NCI-H1417 treated with DMSO at 0.1 percent for 48 hours (cell line): ENCODE data around the gene P3H2.

Source experiments
- DNase-seq: peaks from one replicate; lab custom pipeline; 2025; lab: John Stamatoyannopoulos, UW

Gene P3H2

GRCh38 chr3:190013943-190014924 is 106.5 kb downstream of the P3H2 start:
- no peak for DNase-seq

DNA sequence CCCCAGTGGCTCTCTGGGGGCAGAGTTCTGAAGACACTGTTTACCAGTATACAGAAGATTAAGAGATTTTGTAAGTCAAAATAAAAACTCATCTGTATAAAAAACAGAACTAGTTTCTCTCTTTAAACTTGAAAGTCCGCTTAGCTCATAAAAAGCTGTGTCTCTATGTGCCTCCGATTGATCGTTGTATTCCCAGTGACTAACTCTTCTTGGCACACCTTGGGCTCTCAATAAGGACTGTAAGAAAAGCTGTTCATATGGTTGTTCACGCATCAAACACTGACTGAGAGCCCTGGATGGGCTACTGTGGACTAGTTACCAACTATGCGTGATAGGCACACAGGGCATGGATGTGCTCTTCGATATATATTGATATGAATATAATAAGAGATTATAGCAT is 107.9 kb downstream of the P3H2 start:
- DNase-seq: no peak

DNA sequence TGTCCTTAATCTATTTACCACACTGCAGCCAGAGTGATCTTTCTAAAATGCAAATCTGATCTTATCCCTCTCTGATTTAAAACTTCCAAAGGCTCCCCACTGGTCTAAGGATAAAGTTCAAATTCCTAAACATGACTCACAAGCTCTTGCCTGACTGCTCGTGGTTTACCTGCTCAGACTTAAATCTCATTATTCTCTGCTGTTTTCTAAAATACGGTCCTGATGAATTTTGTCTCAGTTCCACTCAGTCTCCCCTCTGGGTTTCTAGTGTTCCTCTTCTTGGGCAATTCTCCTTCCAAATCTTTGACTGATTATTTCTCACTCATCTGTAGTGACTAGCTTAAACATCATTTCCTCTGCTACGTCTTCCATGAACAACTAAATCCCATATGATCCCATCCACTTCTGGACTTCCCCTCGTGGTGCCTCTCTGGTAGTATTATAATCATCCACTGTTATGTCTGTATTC is 108.3 kb downstream of the P3H2 start:
- DNase-seq: no peak

DNA sequence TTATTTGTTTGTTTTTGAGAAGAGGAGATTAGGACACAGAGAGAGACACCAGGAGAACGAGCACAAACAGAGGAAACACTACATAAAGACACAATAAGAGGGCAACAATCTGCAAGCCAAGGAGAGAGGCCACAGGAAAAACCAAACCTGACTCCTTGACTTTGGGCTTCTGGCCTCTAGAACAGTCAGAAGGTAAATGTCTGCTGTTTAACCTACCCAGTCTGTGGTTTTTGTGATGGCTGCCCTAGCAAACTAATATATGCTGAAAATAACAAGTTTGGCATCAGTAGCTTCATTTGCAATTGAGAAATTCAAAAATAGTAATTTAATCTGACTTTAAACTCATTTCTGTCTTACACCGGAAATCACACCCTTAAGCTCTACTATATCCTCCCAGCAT is 110.2 kb downstream of the P3H2 start:
- DNase-seq: no peak

DNA sequence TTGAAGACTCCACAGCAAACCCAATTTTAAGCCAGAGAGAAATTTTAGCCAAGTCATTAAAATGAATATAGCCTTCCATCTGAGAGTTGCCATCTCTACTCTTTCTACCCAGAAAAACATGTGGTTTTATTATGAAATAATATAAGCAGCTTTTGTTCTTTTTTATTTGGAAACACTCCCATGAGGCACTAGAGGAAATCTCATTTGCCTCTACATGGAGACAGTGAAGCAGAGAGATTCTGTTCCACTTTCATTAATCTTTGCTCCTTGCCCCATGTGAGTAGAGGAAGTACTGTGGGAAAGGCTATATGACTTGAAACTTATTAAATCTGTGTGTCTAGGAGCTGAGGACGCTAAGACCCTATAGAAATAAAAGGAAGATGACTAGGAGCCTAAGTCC is 111.1 kb downstream of the P3H2 start:
- no peak for DNase-seq

DNA sequence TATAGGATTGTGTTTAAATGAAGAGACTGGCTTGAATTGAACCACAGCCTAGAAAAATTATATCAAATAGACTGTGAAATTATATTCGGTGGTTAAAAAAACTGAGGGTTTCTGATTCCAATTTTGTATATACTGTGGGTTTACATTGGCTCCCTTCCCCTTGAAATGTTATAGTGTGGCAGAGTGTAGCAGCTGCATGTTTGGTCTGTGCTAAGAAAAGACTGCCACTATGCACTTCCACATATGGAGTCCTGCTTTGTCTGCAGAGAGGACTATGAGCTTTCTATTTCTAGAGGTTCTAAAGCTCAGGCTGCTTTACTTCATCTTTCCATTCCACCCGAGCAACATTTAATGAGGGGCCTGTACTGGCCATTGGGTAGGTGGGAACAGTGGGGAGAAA is 112.3 kb downstream of the P3H2 start:
- no peak for DNase-seq

DNA sequence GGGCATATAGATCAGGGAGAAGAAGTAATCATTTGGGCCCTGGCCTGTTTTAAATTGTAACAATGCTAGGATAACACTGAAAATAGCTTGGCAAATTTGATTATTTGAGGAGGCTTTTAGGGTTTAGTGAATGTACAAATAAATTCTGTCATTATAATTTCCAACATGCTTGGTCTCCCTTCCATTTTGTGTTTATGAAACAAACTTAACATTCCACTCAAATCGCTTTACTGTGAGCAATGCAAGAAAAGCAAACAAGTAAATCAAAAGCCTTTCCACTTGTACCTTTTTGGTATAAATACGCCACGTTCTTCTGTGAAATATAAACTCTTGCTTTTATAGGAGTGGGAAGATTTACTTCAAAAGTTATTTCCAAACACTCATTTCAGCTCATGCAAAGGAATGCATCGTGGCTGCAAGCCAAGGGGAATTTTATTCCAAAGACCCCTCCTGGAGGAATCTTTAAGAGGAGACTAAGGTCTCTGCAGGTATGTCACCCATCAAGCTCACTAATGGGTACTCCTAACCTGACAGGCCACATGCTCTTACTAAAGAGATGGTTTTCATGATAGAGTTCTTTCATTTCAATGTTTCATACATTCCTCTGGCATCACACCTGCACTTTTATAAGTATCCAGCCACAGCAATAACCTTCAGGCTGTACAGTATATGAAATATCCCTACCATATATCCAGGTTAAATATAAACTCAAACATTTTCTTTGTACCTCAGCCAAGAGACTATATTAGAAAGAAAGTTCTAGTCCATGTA is 115.2 kb downstream of the P3H2 start:
- DNase-seq: no peak

- no peak for DNase-seq
Measured at GRCh38 chr3:190004656-190005055, 116.0 kb downstream of the P3H2 start.

DNA sequence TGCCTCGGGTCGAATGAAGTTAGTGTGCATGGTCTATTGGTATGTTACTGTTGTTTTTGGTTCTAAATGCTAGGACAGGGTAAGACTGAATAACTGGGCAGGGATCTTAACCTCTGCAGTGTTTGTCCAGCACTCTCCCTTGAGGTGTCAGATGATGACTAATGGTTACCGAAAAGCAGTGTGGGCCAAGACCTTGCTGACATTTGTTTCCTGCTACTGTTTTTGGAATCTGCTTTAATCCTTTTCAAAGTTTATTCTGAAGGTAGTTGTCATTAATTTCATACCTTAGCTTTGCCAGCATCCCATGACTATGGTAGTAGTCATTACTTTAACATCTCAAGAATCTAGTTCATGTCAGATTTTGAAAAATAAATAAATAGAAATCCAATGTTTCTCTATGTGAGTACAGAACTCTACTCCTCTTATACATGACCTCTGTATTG is 117.0 kb downstream of the P3H2 start:
- no peak for DNase-seq

- no peak for DNase-seq
Measured at GRCh38 chr3:190003068-190003467, 117.6 kb downstream of the P3H2 start.

- no peak for DNase-seq
Measured at GRCh38 chr3:190001426-190001825, 119.3 kb downstream of the P3H2 start.

DNA sequence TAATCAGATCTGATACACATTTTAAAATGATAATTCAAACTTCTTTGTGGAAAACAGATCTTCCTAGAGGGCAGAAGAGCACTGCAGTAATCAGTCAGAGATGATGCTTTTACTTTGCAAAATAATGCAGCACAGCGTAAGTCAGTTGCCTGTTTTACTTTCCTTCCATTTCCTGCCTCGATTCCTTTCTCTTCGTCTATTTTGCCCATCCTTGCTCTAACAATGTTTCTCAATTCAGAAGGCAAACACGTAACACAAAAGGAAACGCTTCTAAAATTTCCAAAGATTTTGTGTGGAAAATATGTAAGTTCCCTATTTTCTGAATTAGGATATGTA is 119.9 kb downstream of the P3H2 start:
- no peak for DNase-seq

- no peak for DNase-seq
Measured at GRCh38 chr3:190000187-190000860, 120.4 kb downstream of the P3H2 start.

GRCh38 chr3:189999718-190000117 is 121.0 kb downstream of the P3H2 start:
- no peak for DNase-seq

- no peak for DNase-seq
Measured at GRCh38 chr3:189995129-189995528, 125.6 kb downstream of the P3H2 start.

DNA sequence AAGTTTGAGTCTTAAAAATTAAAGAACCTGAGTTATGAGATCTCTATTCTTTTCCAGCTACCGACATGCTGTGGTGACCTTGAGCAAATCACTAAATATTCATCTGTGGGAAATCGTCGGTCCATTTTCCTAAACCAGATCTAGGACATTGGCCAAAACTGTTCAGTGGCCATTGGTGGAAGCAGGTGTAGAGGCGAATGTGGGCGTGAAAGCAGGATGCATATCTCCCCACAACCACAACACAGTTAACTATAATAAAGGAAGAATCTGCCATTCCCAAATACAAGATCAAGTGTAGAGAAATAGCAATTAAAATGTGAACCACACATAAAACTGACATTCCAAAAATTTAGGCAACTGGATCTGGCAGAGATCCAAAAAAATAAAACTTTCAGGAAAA is 129.9 kb downstream of the P3H2 start:
- no peak for DNase-seq

DNA sequence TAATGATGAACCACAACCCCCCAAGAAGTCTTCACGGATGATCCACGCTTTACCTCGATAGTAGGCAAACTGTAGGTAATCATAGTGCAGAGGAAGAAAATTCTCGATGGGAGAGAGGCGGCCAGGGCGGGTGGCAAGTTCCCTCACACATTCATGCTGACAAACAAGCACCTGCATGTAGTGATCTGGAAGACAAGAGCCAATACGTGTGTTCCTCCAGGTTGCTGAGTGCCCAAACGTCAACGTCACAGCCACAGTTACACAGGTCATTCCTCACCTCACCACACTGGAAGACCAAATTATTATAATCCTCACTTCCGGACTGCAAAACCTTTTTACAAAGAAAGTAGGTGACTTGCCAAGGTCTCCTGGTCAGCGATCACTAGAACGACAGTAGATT is 131.8 kb downstream of the P3H2 start:
- DNase-seq: no peak

DNA sequence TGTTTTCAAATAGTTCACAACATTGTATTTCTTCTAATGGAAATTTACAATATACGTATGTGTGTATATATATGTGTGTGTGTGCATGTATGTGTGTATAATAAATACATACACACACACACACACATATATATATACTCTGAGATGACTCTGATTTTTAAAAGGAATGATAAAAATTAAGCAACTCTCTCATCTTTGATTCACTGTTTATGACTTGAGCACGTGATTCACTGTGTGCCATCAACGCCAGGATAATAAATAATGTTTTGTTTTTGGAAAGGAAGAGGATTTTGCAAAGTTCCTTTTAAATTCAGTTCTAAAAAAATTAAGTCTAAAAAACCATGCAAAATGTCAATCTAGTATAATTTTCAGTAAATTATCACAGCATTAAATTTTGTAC is 132.4 kb downstream of the P3H2 start:
- no peak for DNase-seq

DNA sequence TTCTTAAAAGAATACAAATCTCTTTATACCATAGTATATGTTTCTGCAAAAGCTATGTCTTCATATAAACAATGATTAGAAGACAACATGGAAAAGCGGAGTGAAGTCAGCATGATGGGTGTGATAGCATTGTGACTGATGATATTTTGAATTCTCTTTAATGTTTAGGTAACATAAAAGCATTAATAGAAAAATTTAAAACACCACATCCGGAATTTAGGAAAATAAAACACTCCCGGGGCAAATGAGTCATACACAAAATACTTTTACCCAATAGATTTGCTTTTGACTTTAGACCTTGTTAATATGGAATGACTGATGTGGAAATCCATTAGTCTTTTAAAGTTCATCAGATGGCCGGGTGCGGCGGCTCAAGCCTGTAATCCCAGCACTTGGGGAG is 134.7 kb downstream of the P3H2 start:
- DNase-seq: no peak

DNA sequence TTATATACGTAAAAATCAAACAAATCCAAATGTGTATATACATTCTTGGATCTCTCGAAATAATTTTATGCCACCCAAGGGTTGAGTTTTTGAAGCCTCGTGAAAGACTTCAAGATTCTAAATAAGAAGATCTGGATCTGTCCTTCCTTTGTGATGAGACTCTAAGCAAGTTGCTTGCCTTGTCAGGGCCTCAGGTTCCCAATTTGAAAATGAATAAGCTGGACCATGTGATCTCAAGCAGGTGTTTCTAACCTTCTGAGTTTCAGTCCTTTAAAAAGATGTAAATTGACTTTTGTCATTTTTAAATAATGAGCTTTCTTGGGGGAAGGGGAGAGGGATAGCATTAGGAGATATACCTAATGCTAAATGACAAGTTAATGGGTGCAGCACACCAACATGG is 137.1 kb downstream of the P3H2 start:
- DNase-seq: no peak

DNA sequence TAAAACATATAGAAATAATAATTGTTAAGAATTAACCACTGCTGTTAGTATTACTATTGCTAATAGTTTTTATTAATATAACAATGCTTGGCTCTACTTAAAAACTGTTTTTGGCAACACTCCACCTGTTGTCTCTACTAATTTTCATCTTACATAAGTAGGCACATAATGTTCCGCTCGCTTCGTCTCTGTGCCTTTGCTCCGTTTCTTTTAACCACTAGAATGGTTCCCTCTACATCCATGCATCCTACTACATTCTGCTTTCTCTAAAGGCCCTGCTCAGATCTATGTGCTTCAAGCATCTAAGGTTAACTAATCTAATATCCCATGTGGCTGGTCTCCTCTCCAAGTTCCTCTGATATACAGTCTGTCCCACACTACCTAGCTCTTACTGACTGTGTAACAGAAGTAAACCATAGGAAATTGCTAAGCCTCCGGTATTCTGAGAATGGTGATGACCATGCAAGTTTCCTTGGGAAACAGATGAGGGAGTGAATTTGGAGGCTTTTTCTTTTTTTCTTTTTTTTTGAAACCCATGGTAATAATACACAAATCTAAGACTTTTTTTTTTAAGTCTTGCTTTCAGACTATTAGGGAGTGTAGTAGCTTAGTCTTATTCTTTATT is 138.3 kb downstream of the P3H2 start:
- DNase-seq: no peak

- DNase-seq: no peak
Measured at GRCh38 chr3:189981668-189982067, 139.0 kb downstream of the P3H2 start.
